Mesothelial cell of epicardium (in vitro differentiated cells): ENCODE data around the gene CDH13. TPM values are rescaled to one million over a fixed set of nuclear protein-coding genes. Genes with fewer than 3 reads are reported as not detected.

Experiments
- DNase-seq, 2 experiments: peaks; one replicate each; pipeline ENCODE4 v3.0.0; 2021; ENCODE audit warnings: low spot score in 2 of 2; ENCODE audit not compliant: unreplicated experiment in 2 of 2
- H3K27ac Mint-ChIP-seq: 2 replicates; pipeline ENCODE4 v1.8.0; 2021; ENCODE audit warnings: mixed read lengths
- H3K27me3 Mint-ChIP-seq: 2 replicates; pipeline ENCODE4 v1.8.0; 2021; ENCODE audit warnings: low read depth, mixed read lengths
- H3K36me3 Mint-ChIP-seq: 2 replicates; pipeline ENCODE4 v1.8.0; 2021; ENCODE audit warnings: mixed read lengths
- H3K4me1 Mint-ChIP-seq: 2 replicates; pipeline ENCODE4 v1.8.0; 2021; ENCODE audit warnings: mixed read lengths
- H3K4me3 Mint-ChIP-seq: 2 replicates; pipeline ENCODE4 v1.8.0; 2021; ENCODE audit warnings: mild to moderate bottlenecking, moderate library complexity, mixed read lengths
- H3K9me3 Mint-ChIP-seq: 2 replicates; pipeline ENCODE4 v1.8.0; 2021; ENCODE audit warnings: mixed read lengths
- CTCF ChIP-seq: fragments of 200-600 bp; sonication (generic); IDR thresholded peaks from one replicate; pipeline ENCODE4 v1.5.0; 2021; ENCODE audit warnings: antibody characterized with exemption; ENCODE audit not compliant: unreplicated experiment
- total RNA-seq: library from RNA; stranded (reverse); gene quantifications from 3 replicates; pipeline ENCODE4 v1.2.1, GENCODE V29; 2021

CDH13 gene
- total RNA-seq, 1 donor from 2014 or later = 0.80 TPM

- Mint-ChIP-seq H3K4me1 (no peaks in the 10 kb centered on the region), H3K4me3 (no peak overlapping the region), H3K27ac (no peak overlapping the region), H3K27me3 (peaks cover 24% of the 10 kb centered on the region), H3K9me3 (no peaks in the 10 kb centered on the region), H3K36me3 (no peaks in the 10 kb centered on the region)
- no peak for TF ChIP-seq CTCF
- DNase-seq = no peak
These were observed 135.1 kb downstream of the CDH13 start for GRCh38 chr16:82761858-82762257.

GRCh38 chr16:82763371-82763770 is 136.6 kb downstream of the CDH13 start:
- no peak overlapping the region for H3K27ac Mint-ChIP-seq
- H3K4me1 Mint-ChIP-seq = no peaks in the 10 kb centered on the region

GRCh38 chr16:82767198-82767597 is 140.4 kb downstream of the CDH13 start:
- TF ChIP-seq CTCF = no peak
- H3K36me3 Mint-ChIP-seq = no peaks in the 10 kb centered on the region
- no peak overlapping the region for H3K4me3 Mint-ChIP-seq
- H3K9me3 Mint-ChIP-seq = no peaks in the 10 kb centered on the region
- DNase-seq = no peak
- no peak overlapping the region for H3K27ac Mint-ChIP-seq
- H3K27me3 Mint-ChIP-seq = peaks cover 42% of the 10 kb centered on the region
- H3K4me1 Mint-ChIP-seq = no peaks in the 10 kb centered on the region

More at GRCh38 chr16:82763371-82763770, 136.6 kb downstream of the CDH13 start:
- Mint-ChIP-seq H3K9me3 (no peaks in the 10 kb centered on the region), H3K27me3 (peaks cover 32% of the 10 kb centered on the region), H3K36me3 (no peaks in the 10 kb centered on the region), H3K4me3 (no peak overlapping the region)
- no peak for TF ChIP-seq CTCF
- DNase-seq = no peak

- H3K27me3 Mint-ChIP-seq = peaks cover 41% of the 10 kb centered on the region
- DNase-seq = no peak
- H3K27ac Mint-ChIP-seq = no peak overlapping the region
- H3K9me3 Mint-ChIP-seq = no peaks in the 10 kb centered on the region
- no peak for TF ChIP-seq CTCF
- no peak overlapping the region for H3K4me3 Mint-ChIP-seq
- H3K4me1 Mint-ChIP-seq = no peaks in the 10 kb centered on the region
- H3K36me3 Mint-ChIP-seq = no peaks in the 10 kb centered on the region
These were observed 141.0 kb downstream of the CDH13 start for GRCh38 chr16:82767808-82768207.

- H3K9me3 Mint-ChIP-seq = no peaks in the 10 kb centered on the region
- no peaks in the 10 kb centered on the region for H3K4me1 Mint-ChIP-seq
- no peak for DNase-seq
- no peaks in the 10 kb centered on the region for H3K36me3 Mint-ChIP-seq
- no peak for TF ChIP-seq CTCF
- H3K4me3 Mint-ChIP-seq = no peak overlapping the region
- H3K27me3 Mint-ChIP-seq = peaks cover 34% of the 10 kb centered on the region
- no peak overlapping the region for H3K27ac Mint-ChIP-seq
These were observed 143.1 kb downstream of the CDH13 start for GRCh38 chr16:82769845-82770244.

- H3K4me3 Mint-ChIP-seq = no peak overlapping the region
- no peaks in the 10 kb centered on the region for H3K36me3 Mint-ChIP-seq
- TF ChIP-seq CTCF = no peak
- H3K4me1 Mint-ChIP-seq = no peaks in the 10 kb centered on the region
- H3K27ac Mint-ChIP-seq = no peak overlapping the region
- H3K27me3 Mint-ChIP-seq = peaks cover 20% of the 10 kb centered on the region
- DNase-seq = no peak
- no peaks in the 10 kb centered on the region for H3K9me3 Mint-ChIP-seq
These were observed 145.4 kb downstream of the CDH13 start for GRCh38 chr16:82772215-82772614.
